OCI-LY7 (cell line): ENCODE results near the gene ECSIT. TPM values are rescaled to one million over a fixed set of nuclear protein-coding genes. Genes with fewer than 3 reads are reported as not detected.
A peak's percentile ranks its signal among the peaks of the same experiment; 100 is the strongest.

ENCODE experiments used
- BruUV-seq: library from RNA; stranded (reverse); fragments of 400-500 nt; replicated peaks from 2 replicates; lab custom pipeline; 2021; lab: Mats Ljungman, UMichigan
- CTCF ChIA-PET: fragments of 300-600 bp; sonication (Branson Sonifier 250); formaldehyde crosslinking; loops from one replicate; lab custom pipeline; 2022; ENCODE audit warnings: antibody characterized with exemption; ENCODE audit not compliant: unreplicated experiment; lab: Charles Lee
- POLR2A ChIA-PET: fragments of 300-600 bp; sonication (Branson Sonifier 250); formaldehyde crosslinking; loops from one replicate; lab custom pipeline; 2022; ENCODE audit warnings: antibody characterized with exemption; lab: Charles Lee
- DNase-seq: peaks from one replicate; pipeline ENCODE4 v3.0.0-alpha.2; 2015; ENCODE audit warnings: low spot score
- H2AFZ ChIP-seq: fragments of 200-600 bp; sonication (generic), shearing (Covaris generic); 2 replicates; pipeline ENCODE4 v1.6.1; 2014; ENCODE audit warnings: mild to moderate bottlenecking, antibody characterized with exemption, low read length, moderate library complexity
- H3K27ac ChIP-seq: fragments of 200-600 bp; sonication (generic); 2 replicates; pipeline ENCODE4 v1.5.1; 2014; ENCODE audit warnings: mixed run types, low read depth, mild to moderate bottlenecking, moderate library complexity, low read length, inconsistent platforms; ENCODE audit not compliant: poor library complexity, severe bottlenecking
- H3K36me3 ChIP-seq: fragments of 200-600 bp; sonication (generic); 2 replicates; pipeline ENCODE4 v1.6.1; 2014; ENCODE audit warnings: mild to moderate bottlenecking, antibody characterized with exemption, low read length, moderate library complexity, mixed read lengths; ENCODE audit not compliant: insufficient read depth
- H3K4me1 ChIP-seq: fragments of 200-600 bp; sonication (generic); 2 replicates; pipeline ENCODE4 v1.5.1; 2014; ENCODE audit warnings: mild to moderate bottlenecking, low read length; ENCODE audit not compliant: insufficient read depth, poor library complexity, severe bottlenecking
- H3K4me2 ChIP-seq: fragments of 200-600 bp; sonication (generic); 2 replicates; pipeline ENCODE4 v1.6.1; 2014; ENCODE audit warnings: mild to moderate bottlenecking, low read length
- H3K4me3 ChIP-seq: fragments of 200-600 bp; sonication (generic); 2 replicates; pipeline ENCODE4 v1.5.1; 2014; ENCODE audit warnings: mild to moderate bottlenecking, low read depth, low read length; ENCODE audit not compliant: poor library complexity, severe bottlenecking
- H3K79me2 ChIP-seq: fragments of 200-600 bp; sonication (generic); 2 replicates; pipeline ENCODE4 v1.6.1; 2016; ENCODE audit warnings: low read depth, mild to moderate bottlenecking, low read length, moderate library complexity, mixed read lengths; ENCODE audit not compliant: insufficient read depth
- H3K9me2 ChIP-seq: fragments of 200-600 bp; sonication (generic); 2 replicates; pipeline ENCODE4 v1.6.1; 2016; ENCODE audit warnings: mild to moderate bottlenecking, low read length, mixed read lengths; ENCODE audit not compliant: insufficient read depth
- H3K9me3 ChIP-seq: fragments of 200-600 bp; sonication (generic); 2 replicates; pipeline ENCODE4 v1.6.1; 2014; ENCODE audit warnings: mild to moderate bottlenecking, mixed run types, low read length, mixed read lengths
- H4K20me1 ChIP-seq: fragments of 200-600 bp; sonication (generic); 2 replicates; pipeline ENCODE4 v1.6.1; 2014; ENCODE audit warnings: mild to moderate bottlenecking, antibody characterized with exemption, low read length, moderate library complexity, mixed read lengths; ENCODE audit not compliant: insufficient read depth
- EZH2phosphoT487 ChIP-seq: fragments of 200-600 bp; sonication (generic); IDR thresholded peaks from 2 replicates; pipeline ENCODE4 v1.6.1; 2018; ENCODE audit warnings: low read depth, borderline replicate concordance, mild to moderate bottlenecking, mixed run types, antibody characterized with exemption, low read length, moderate library complexity, mixed read lengths
- intact Hi-C: fragments of 100-400 bp; cut with micrococcal nuclease; formaldehyde crosslinking; loops from one replicate; pipeline ENCODE4 v1.10.0; 2022; ENCODE audit not compliant: unreplicated experiment
- total RNA-seq, 2 experiments: library from RNA; depleted of rRNA in 1 of 2; stranded (reverse); fragments of >200 nt in 1 of 2; shearing (Covaris generic) in 1 of 2; gene quantifications; 2 replicates each; pipeline ENCODE4 v1.2.3, GENCODE V29; 2014 to 2022
- TF ChIP-seq, protein P1 (sequence below): fragments of 200-600 bp; sonication (generic); conservative IDR thresholded peaks from 2 replicates; pipeline ENCODE4 v1.5.1; 2014; ENCODE audit warnings: mild to moderate bottlenecking, antibody characterized with exemption, low read length, moderate library complexity, mixed read lengths

The ECSIT gene
- total RNA-seq, 2 experiments from 2014 or later, result 40.6 to 59.5 TPM

DNA sequence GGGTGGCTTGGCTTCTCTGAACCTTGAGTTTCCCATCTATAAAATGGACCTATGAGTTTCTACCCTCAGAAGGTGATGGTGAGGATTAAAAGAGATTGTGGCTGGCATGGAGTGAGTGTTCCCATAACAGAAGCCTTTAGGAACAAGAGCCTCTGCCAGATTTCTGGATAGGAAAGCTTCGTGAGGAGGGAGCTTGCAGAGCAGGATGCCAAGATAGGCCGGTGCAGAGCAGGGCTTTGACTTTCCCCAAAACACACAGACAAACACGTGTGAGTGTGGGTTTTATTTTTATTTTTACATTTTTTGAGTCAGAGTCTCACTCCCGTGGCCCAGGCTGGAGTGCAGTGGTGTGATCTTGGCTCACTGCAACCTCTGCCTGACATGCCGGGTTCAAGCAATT is 6.0 kb upstream of the ECSIT start:
- H3K4me3 ChIP-seq, result no peak overlapping the region
- H3K4me2 ChIP-seq, result no peak overlapping the region
- no peaks in the 10 kb centered on the region for H4K20me1 ChIP-seq
- no peak overlapping the region for H2AFZ ChIP-seq
- DNase-seq, result no peak
- POLR2A ChIA-PET, result no interaction called here
- no peaks in the 10 kb centered on the region for H3K9me2 ChIP-seq
- H3K36me3 ChIP-seq, result no peaks in the 10 kb centered on the region
- no peak overlapping the region for H3K27ac ChIP-seq
- TF ChIP-seq EZH2phosphoT487, result no peak
- TF ChIP-seq, protein P1, sequence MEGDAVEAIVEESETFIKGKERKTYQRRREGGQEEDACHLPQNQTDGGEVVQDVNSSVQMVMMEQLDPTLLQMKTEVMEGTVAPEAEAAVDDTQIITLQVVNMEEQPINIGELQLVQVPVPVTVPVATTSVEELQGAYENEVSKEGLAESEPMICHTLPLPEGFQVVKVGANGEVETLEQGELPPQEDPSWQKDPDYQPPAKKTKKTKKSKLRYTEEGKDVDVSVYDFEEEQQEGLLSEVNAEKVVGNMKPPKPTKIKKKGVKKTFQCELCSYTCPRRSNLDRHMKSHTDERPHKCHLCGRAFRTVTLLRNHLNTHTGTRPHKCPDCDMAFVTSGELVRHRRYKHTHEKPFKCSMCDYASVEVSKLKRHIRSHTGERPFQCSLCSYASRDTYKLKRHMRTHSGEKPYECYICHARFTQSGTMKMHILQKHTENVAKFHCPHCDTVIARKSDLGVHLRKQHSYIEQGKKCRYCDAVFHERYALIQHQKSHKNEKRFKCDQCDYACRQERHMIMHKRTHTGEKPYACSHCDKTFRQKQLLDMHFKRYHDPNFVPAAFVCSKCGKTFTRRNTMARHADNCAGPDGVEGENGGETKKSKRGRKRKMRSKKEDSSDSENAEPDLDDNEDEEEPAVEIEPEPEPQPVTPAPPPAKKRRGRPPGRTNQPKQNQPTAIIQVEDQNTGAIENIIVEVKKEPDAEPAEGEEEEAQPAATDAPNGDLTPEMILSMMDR, result no peak
- peaks cover 12% of the 10 kb centered on the region for H3K4me1 ChIP-seq
- CTCF ChIA-PET, result no interaction called here
- H3K9me3 ChIP-seq, result no peaks in the 10 kb centered on the region
- intact Hi-C loops, result no loop called here
- BruUV-seq, result no TSS peak
- H3K79me2 ChIP-seq, result no peaks in the 10 kb centered on the region

DNA sequence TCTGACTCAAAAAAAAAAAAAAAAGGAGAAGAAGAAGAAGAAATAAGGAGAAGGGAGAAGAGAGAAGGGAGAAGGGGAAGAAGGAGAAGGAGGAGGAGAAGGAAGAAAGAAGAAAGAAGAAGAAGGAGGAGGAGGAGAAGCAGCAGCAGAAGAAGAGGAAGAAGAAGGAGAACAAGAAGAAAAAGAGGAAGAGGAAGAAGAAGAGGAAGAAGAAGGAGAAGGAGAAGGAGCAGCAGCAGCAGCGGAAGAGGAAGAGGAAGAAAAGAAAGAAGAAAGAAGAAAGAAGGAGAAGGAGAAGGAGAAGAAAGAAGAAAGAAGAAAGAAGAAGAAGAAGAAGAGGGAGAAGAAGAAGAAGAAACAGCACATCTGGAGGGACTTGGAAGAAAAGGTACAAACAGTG is 5.6 kb upstream of the ECSIT start:
- Histone ChIP-seq H3K4me3 (no peak overlapping the region), H3K4me2 (no peak overlapping the region)
- BruUV-seq, result no TSS peak

DNA sequence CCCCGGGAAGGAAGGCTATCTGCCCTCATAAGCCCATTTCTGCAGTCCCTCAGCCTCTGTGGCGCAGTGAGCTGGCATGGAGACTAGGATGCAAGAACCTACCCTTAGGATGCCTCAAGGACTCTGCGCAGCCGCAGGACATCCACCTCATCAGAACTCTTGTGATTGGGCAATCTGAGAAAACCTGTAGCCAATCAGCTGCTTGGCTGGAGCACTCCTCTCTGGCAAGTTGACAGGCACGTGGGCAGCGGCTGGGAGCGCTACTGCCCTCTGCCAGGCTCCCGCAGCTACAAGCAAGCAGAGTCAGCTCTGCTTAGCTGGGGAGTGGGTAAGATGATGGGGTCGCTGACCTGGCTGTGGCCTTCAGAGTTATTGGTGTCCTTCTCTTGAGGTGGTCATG is 1.5 kb upstream of the ECSIT start:
- no TSS peak for BruUV-seq
- intact Hi-C loops, result no loop called here
- H3K4me2 ChIP-seq, result no peak overlapping the region
- H2AFZ ChIP-seq, result no peak overlapping the region
- ChIA-PET POLR2A (no interaction called here), CTCF (no interaction called here)
- H3K4me3 ChIP-seq, result no peak overlapping the region
- peaks cover 12% of the 10 kb centered on the region for H3K4me1 ChIP-seq
- no peak for TF ChIP-seq EZH2phosphoT487
- TF ChIP-seq, protein P1, result peak; percentile 58
- no peaks in the 10 kb centered on the region for H4K20me1 ChIP-seq
- no peaks in the 10 kb centered on the region for H3K9me3 ChIP-seq
- H3K36me3 ChIP-seq, result 0 out of 2 replicates have a peak, but pooled peaks cover 4% of the 10 kb centered on the region
- H3K27ac ChIP-seq, result no peak overlapping the region
- peaks cover 14% of the 10 kb centered on the region; the same call in 1 of the 2 replicates for H3K79me2 ChIP-seq
- H3K9me2 ChIP-seq, result no peaks in the 10 kb centered on the region
- peak; percentile 81 for DNase-seq

More for the DNA sequence above, 5.6 kb upstream of the ECSIT start:
- TF ChIP-seq, protein P1, result no peak
- no peak for TF ChIP-seq EZH2phosphoT487
- H3K36me3 ChIP-seq, result no peaks in the 10 kb centered on the region
- POLR2A ChIA-PET, result interaction anchor here (0.6 to 0.7 kb wide), 2 partner anchors 26 to 372 kb away, joined by 3 read pairs; no protein-coding TSS in a partner anchor
- CTCF ChIA-PET, result no interaction called here
- intact Hi-C loops, result no loop called here
- peaks cover 12% of the 10 kb centered on the region for H3K4me1 ChIP-seq
- no peaks in the 10 kb centered on the region for H3K79me2 ChIP-seq
- DNase-seq, result no peak
- H4K20me1 ChIP-seq, result no peaks in the 10 kb centered on the region
- no peak overlapping the region for H3K27ac ChIP-seq
- no peaks in the 10 kb centered on the region for H3K9me2 ChIP-seq
- H2AFZ ChIP-seq, result no peak overlapping the region
- H3K9me3 ChIP-seq, result no peaks in the 10 kb centered on the region
